ENCODE data around the gene CNIH4.

GRCh38 chr1:224375059-224375458, 18.4 kb downstream of the CNIH4 start:
- TF ChIP-seq POLR2A (IDR thresholded peaks at IDR 0.05; ENCODE audit: low read depth, low read length) (no peak), POLR2AphosphoS5 (IDR thresholded peaks at IDR 0.05; ENCODE audit: low read depth, low read length) (no peak), SPI1 (IDR thresholded peaks at IDR 0.05; ENCODE audit: low read depth, low read length) (no peak)
